CD1c-positive myeloid dendritic cell (primary cell): ENCODE measurements around the gene MARCHF6.
"Not testable (repeated sequence)": the region's sequence is repeated elsewhere in the genome, so short reads cannot be mapped to it uniquely, and the experiment has no call there.

Experiments used
- DNase-seq: peaks from one replicate; pipeline ENCODE4 v3.0.0-alpha.2; 2016; ENCODE audit errors: extremely low spot score

The MARCHF6 gene, protein sequence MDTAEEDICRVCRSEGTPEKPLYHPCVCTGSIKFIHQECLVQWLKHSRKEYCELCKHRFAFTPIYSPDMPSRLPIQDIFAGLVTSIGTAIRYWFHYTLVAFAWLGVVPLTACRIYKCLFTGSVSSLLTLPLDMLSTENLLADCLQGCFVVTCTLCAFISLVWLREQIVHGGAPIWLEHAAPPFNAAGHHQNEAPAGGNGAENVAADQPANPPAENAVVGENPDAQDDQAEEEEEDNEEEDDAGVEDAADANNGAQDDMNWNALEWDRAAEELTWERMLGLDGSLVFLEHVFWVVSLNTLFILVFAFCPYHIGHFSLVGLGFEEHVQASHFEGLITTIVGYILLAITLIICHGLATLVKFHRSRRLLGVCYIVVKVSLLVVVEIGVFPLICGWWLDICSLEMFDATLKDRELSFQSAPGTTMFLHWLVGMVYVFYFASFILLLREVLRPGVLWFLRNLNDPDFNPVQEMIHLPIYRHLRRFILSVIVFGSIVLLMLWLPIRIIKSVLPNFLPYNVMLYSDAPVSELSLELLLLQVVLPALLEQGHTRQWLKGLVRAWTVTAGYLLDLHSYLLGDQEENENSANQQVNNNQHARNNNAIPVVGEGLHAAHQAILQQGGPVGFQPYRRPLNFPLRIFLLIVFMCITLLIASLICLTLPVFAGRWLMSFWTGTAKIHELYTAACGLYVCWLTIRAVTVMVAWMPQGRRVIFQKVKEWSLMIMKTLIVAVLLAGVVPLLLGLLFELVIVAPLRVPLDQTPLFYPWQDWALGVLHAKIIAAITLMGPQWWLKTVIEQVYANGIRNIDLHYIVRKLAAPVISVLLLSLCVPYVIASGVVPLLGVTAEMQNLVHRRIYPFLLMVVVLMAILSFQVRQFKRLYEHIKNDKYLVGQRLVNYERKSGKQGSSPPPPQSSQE

DNA sequence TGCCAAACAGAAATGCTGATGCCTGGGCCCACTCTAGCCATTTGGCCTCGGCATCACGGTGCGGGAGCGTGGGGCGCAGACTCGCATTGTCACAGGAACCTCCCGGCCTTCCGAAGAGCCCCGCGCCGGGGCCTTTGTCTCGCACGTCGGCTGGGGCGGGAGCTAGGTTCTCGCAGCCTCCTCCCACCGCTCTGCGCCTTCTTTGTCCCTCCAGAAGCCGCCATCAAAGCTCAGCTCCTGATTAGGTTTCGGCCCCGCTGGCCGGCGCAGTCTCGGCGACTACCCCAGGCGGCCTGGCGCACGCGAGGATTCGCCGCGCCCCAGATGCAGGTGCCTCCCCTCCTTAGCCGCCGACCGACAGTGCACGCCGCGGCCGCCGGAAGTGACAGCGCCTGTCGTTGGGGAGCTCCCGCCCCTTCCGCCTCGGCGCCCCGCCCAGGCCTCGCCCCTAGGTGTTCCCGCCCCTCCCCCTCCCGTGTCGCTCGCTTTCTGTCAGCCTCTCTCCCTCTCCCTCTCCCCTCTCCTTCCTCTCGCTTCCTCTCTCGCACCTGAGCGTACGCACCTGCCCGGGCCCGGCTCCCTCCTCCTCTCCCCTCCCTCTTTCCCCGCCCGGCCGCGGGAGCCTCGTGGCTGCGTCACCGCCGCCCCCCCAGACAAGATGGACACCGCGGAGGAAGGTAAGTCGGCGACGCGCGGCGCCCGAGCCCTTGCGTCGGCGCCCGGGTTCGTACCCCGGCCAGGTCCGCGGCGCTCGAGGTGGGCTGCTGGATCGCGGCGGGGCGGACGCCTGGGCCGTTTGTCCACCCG, at the start of gene MARCHF6:
MARCHF6 (plus strand) TSS at position 455 of the 807 bp plus-strand sequence; CDS start at position 659, 204 bp downstream.
- DNase-seq = peak; percentile 95

DNA sequence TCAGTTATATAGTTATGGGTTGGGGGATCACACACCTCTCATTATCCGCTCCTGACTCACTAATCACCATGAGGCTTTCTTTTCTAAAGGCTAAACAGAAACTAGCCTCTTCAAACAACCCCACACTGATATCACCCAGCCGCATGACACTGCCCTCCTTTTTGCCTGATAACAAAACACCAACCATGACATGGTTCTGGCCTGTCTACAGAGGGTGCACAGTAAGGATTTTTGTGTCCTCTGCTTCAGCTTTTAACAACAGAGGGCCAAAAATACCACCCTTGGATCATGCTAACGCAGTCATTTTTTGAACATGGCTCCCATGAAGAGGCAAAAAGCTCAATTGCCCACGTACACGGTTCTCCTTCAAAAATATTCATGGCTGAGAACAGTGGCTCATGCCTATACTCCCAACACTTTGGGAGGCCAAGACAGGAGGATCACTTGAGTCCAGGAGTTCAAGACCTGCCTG, 49.8 kb upstream of the MARCHF6 start:
- DNase-seq = no peak

DNA sequence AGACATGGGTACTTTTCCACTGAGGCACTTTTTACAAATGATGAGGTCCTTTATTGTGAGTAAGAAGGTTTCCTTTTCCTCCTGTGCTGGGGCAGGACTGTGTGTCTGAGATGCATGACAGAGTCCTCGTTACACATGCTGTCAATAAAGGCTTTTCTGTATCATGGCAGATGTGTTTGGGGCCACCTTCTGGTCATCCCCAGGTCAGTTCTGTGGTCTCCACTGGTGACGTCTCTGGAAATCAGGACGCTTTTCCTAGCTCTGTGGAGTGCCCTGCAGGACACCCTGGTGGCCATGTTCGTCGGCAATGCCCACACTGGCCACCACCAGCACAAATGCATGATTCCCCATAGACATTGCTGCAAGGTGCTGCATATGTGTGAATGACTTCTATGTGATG, 48.6 kb upstream of the MARCHF6 start:
- DNase-seq = no peak

DNA sequence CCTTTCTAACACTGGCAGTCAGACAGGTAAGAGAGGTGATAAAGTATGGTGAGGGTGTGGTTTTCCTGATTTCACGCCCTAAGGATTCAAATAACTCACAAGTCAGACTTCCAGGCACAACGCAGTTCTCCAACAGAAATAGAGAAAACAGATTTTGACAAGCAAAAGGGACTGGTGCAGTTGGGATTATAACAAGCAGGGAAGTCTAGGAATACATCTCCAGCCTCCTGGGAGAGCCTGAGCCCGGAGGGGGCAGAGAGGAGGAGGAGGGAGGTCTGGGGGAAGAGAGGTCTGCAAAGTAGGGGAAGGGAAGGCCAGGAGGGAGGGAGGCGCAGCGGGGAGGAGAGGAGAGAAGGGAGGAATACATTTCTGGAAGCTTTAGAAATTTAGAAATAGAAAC, 47.4 kb upstream of the MARCHF6 start:
- DNase-seq = no peak

DNA sequence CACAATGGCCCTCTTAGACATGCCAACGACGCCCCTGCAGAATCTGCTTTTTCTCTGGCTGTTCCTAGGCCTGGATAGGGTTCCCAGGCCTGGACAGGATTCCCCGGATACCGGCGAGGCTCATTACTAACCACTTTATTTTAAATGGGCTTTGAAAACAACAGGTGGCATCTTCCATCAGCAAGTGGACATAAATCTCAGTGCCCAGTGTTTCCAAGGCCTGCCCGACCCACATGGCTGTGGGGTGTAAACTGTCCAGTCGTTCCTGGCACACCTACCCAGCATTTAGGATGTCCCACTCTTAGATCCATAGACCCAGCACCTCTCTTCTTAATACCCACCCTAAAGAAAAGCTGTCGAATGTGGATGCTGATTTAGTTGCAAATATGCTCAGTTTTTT, 46.7 kb upstream of the MARCHF6 start:
- DNase-seq = no peak

DNA sequence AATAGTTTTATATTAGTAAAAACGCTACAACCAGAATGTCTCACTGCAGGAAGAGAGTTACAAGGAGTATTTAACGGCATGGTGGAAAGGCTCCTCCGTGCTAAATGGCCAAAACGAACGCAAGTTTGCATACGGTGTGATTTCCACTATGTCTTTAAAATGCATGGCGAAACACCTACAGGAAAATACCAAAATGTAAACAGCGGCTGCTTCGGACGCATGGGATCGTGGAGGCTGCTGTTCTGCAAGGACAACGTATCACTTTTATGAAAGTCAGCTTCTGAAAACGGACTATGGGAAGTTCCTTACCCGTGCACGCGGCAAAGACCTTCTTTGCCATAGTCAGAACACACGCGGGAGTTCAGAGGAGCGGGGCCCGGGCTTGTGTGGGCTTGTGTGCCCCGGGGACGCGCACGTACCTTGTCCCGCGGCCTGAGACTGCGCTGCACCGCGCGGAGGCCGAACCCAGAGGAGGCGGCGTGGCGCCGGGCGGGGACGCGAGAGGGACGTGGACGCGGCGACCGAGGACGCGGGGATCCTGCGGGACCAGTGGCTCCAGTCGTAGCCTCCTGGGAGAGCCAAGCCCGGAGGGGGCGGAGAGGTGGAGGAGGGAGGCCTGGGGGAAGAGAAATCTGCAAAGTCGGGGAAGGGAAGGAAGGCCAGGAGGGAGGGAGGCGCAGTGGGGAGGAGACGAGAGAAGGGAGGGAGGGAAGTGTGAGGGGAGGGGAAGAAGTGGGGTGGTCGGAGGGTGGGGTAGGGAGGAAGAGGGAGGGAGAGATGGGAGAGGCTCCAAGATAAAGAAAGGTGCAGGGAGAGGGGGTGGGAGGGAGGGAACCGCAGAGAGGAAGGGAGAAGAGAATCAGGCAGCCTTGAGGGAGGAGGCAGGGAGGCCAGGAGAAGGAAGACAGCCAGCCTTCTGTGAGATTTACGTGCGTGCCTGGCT, 46.0 kb upstream of the MARCHF6 start, which contains the start of gene CMBL:
CMBL (minus strand) TSS at position 697 of the 943 bp plus-strand sequence. CDS start 17,140 bp downstream, outside the sequence.
- peak; percentile 33 for DNase-seq

DNA sequence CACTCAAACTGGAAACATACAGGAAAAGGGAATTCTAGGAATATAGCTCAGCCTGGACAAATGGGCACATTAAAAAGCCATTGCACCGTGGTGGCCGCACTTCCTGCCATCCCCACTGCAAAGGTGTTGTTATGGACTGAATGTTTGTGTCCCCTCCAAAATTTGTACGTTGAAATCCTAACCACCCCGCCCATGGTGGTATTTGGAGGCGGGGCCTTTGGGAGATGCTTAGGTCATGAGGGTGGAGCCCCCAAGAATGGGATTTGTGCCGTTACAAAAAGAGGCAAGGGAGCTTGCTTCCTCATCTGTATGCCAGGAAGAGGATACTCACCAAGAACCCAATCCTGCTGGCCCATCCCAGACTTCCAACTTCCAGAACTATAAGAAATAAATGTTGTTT, 44.7 kb upstream of the MARCHF6 start:
- no peak for DNase-seq

DNA sequence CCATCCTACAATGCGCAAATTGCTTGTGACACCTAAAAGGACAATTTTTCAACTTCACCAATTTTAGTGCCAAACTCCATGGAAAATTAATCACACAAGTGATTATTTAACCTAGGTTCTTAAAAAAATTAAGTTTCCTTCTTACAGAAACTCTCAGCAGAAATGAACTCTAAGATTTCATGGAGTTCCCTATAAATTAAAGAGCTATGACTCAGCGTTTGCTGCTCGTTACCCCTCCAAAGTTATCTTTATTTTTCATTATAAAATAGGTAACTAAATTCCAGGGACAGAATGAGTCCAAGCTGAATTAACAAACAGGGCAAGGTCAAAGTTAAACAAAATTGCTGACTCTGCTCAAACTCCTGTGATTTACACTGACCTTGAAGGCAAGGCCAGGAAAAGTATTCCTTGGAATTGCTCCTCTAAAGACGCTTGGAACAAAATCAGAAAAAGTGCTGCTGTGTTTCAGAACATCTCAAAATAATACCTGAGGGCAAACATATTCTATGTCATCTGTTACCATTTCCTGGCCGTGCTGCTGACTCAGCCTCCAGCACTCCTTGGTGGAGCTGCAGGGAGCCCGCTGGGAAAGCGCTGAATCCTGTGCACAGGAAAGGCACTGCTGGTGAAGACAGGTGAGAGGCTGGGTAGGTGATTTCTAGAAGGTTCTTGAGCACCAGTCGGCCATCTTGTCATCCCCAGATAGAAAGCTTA, 43.3 kb upstream of the MARCHF6 start:
- DNase-seq = no peak

DNA sequence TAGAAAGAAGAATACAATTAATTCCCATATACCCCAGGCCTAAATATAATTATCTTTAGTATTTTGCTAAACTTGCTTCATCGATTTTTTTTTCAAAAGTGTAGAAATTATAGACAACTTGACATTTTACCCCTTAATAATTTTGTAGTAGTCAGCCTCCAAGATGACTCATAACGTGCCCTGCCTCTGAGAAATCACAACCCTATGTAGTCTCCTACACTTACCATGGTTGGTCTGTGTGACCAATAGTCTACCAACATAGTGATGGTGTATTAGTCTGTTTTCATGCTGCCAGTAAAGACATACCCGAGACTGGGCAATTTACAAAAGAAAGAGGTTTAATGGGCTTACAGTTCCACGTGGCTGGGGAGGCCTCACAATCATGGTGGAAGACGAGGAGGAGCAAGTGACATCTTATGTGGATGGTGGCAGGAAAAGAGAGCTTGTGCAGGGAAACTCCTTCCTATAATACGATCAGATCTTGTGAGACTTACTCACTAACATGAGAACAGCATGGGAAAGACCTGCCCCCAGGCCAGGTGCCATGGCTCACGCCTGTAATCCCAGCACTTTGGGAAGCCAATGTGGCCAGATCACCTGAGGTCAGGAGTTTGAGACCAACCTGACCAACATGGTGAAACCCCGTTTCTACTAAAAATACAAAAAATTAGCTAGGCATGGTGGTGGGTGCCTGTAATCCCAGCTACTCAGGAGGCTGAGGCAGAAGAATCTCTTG, 42.5 kb upstream of the MARCHF6 start:
- DNase-seq = not testable (repeated sequence)

DNA sequence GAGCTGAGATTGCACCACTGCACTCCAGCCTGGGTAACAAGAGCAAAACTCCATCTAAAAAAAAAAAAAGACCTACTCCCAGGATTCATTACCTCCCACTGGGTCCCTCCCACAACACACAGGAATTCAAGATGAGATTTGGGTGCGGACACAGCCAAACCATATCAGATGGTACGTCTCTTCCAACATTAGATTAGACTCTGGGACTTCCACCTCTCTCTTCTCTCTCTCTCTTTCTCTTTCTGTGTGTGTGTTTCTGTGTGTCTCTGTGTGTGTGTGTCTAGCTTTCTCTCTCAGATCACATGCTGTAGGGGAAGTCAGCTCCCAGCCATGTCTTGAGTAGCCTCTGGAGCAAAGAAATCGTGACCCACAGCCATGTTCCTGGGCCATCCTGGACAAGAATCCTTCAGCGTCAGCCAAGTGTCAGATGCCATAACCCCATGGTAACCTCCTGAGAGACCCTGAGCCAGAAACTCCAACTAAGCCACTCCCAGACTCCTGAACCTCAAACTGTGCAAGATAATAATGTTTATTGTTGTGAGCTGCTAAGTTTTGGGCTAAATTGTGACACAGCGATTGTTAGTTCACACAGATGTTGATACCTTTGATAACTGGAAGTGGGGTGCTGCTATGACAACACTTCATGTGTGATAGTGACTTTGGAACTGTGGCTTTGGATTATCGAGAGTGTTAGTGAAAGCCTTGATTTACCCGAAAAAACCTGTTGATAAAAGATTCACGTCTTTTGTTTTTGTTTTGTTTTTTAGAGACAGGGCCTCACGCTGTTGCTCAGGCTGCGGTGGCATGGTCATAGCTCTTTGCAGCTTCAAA, 41.7 kb upstream of the MARCHF6 start:
- DNase-seq = no peak

DNA sequence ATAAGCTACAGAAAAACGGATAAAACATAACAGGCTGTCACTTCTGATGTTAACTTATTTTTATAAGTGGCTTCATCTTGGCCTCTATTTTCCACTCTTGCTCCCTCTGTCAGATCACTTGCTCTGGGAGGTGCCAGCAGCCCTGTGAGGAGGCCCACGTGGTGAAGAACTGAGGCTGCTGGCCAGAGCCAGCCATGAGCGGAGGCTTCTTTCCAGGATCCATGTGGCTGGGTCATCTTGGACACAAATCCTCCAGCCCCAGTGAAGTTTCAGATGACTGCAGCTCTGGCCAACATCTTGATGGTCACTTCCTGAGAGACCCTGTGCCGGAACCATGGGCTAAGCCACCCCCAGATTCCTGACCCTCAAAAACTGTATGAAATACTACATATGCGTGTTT, 38.3 kb upstream of the MARCHF6 start:
- no peak for DNase-seq

DNA sequence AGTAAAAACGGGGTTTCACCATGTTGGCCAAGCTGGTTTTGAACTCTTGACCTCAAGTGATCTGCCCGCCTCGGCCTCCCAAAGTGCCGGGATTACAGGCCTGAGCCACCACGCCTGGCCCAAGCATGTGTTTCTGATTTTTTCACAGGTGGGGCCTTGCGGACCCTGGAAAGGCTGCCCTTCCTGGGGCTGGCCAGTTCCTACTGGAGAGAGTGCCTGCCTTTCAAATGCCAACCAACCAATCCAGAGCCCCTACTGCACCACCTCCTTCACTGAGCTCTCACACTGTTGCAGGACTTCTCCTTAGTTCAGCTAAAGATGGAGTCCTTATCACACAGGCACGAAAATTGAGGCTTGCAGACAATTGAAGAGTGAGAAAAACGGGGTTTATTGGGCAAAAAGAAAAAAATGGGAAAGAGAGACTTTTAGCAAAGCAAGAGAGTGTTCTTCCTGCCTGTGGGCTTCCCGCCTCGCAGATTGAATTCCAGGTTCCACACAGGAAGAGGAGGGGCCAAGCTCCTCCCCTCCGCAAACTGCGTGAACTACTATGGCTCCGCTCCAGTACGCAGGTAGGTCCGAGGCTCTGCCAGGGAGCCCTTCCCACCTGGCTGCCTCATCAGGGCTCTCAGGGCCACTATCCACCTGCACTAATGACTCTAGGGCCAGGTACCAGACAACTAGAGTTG, 37.5 kb upstream of the MARCHF6 start:
- DNase-seq = no peak

DNA sequence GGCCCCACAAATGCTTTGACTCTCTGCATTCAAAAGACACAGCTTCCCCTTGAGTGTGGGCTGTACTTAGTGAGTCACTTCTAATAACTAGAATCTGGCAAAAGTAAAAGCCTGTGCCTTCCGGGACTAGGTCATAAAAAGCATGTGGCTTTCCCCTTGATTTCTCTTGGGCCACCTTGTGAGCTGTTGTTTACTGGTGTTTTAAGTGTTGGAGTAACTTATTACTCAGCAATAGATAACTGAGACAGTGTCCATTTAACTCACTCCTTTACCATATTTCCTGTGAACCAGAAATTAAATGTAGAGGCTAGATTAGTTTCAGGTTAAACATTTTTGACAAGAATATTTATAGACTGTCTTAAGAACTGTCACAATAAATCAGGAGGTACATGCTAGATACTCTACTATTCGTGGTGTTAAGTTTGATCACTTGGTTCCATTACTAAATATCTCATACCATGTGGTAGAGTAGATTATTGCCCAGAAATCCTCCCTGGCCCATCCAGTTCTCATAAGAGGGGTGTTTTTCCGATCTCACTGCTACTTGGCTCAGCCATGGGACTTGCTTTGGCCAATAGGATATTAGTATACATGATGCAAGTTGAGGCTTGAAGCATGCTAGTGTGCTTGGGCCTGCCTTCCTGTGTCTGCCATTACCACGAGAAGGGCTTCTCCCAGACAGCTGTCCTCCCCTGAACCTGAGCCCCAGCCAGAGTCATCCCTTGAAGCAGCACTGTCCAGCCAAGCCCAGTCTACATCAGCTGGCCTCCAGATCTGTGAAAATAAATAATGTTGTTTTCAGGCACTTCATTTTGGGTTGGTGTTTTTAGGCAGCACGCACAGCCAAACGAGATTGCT, 35.4 kb upstream of the MARCHF6 start:
- no peak for DNase-seq

DNA sequence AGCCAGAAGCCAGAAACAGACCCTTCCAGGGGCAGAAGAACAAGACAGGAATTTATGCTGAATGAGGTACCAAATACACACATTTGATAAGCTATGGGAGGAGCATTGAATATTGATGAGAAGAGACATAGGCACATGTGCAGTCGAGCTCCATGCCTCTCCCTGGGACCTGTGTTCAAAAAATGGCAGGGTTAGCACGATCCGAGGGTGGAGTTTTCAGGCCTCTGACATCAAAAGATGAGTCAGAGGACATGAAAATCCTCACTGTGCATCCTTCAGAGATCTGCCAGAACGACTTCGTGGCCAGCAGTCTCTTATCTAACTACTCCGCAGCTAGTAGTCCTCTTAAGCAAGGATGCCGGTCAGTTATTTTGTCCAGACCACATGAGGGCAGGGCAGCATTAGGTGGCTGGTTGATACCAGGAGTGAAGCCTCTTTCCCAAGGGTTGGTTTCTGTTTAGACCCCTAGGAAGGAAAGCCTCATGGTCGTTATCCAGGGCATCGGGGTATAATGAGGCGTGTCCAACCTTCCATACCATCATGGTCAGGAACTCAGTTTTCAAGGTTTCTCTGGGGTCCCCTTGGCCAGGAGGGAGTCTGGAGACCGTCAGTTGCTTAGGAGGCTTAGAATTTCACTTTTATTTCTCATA, 34.2 kb upstream of the MARCHF6 start:
- no peak for DNase-seq

DNA sequence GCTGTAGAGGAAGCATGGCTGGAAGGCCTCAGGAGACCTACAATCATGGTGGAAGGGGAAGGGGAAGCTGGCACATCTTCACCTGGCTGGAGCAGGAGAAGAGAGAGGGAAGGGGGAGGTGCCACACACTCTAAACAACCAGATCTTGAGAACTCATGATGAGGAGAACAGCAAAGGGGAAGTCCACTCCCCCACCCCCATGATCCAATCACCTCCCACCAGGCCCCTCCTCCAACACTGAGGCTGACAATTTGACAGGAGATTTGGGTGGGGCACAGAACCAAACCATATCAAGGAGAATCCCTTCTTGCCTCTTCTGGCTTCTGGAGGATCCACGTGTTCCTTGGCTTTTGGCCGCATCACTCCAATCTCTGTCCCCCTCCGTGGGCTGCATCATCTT, 32.7 kb upstream of the MARCHF6 start:
- DNase-seq = no peak

DNA sequence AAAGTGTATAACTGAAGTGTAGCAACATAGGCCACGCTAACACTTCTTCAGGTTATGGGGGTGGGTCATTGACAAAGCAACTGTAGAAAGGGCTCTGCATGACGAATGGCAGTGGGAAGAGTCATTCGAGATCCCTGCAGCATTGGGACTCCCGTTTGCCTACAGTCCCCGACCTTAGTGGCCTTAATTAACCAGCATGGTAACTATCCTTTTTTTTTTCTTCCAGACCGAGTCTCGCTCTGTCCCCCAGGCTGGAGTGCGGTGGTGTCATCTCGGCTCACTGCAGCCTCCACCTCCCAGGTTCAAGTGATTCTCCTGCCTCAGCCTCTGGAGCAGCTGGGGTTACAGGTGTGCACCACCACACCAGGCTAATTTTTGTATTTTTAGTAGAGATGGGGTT, 31.6 kb upstream of the MARCHF6 start:
- DNase-seq = no peak
